Heart left ventricle (tissue), 13 donors: ENCODE data around the gene MDM4.

Experiments used
- CTCF ChIP-seq, 12 donors: fragments of 200-600 bp; sonication (generic) in 4 of 12; IDR thresholded peaks; one replicate each; pipeline versions ENCODE4 v1.5.0 to v1.8.0; 2018 to 2022; ENCODE audit warnings: antibody characterized with exemption in 12 of 12, mild to moderate bottlenecking in 5 of 12
- POLR2A ChIP-seq, 2 donors: fragments of 450-650 bp; IDR thresholded peaks; one replicate each; pipeline ENCODE4 v1.6.1; 2017; ENCODE audit warnings: antibody characterized with exemption in 2 of 2, mild to moderate bottlenecking in 2 of 2, moderate library complexity in 2 of 2
- donor health status: ischemic (EF 13 %, LVEDD 7.1; RV severe dilation, severe dysfunction).
- donor health status: DM: no; HTN: yes; CAD: no.
- donor health status: DM: no; HTN: no; CAD: no.
- donor health status: ischemic (EF 25% LVEDD 6.9; RV normal size, moderate dysfunction).
- donor health status: ischemic (EF 25% LVEDD 5.7; RV mildly dilated, moderate dysfunction).
- donor health status: ischemic (EF 35%, LVEDD 5.7; RV mildly dilated, moderate dysfunction).
- donor health status: nonischemic (EF 11% LVEDD 7.7; RV severe dilation, severe dysfunction).
- donor health status: DM: yes; HTN: yes; CAD: no.
- donor health status: PGD.
- donor health status: ischemic (EF 29% LVEDD 5.4; RV normal size, mild dysfunction).
- donor health status: nonischemic (EF 23%, LVEDD 6.1; RV moderate dilation, normal function).

- TF ChIP-seq CTCF (IDR thresholded peaks at IDR 0.05), result no peak
- TF ChIP-seq POLR2A (IDR thresholded peaks at IDR 0.05), result no peak
Observed at GRCh38 chr1:204599596-204599995, 83.4 kb downstream of the MDM4 start.
